GM21526 (cell line): Measurements from ENCODE around the gene SIPA1L2.
"Not testable (repeated sequence)": the region's sequence is repeated elsewhere in the genome, so short reads cannot be mapped to it uniquely, and the experiment has no call there.

ENCODE experiments used
- ATAC-seq: cut with Tn5 transposase; IDR thresholded peaks from one replicate; pipeline ENCODE4 v1.9.1; 2021; ENCODE audit warnings: moderate library complexity; ENCODE audit not compliant: unreplicated experiment, low FRiP score

SIPA1L2 gene

DNA sequence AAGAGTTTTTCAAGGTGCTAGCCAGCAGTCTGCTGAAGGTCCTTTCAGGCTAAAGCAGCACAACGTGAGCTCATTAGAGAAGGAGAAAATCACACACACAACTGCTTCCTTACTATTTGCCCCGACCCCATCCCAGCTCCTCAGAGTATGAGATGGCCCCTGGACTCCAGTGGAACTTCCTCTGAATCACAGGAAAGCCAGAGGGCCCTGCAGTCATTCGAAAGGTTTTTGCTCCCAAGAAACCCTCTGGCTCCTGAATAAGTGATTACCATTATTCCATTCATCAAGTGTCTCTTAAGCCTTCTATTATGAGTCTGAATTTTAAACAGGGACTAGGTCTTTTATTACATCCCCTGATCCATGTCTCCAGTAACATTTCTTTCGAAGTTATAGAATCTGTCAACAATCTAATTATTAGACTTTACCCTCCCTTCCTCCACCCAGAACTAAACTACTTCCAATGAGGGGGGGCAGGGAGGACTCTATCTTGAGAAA is 14.6 kb downstream of the SIPA1L2 start:
- no peak for ATAC-seq

DNA sequence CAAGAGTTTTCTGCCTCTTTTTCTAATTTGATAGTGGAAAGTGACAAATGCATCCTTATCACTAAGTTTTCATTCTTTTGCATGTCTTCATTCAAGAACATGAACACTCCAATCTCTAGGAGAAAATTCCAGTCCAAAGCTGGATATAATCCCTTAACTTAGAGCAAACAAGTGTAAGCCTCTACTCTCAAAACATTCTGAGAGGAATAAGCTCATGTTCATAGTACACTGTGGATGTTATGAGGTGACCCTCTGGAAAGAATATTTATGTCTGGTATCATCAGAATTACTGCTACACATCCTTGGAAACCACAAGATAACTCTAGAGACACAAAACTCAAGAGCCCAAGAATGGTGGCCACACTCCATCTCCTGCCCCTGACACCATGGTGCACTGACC is 15.1 kb downstream of the SIPA1L2 start:
- no peak for ATAC-seq

DNA sequence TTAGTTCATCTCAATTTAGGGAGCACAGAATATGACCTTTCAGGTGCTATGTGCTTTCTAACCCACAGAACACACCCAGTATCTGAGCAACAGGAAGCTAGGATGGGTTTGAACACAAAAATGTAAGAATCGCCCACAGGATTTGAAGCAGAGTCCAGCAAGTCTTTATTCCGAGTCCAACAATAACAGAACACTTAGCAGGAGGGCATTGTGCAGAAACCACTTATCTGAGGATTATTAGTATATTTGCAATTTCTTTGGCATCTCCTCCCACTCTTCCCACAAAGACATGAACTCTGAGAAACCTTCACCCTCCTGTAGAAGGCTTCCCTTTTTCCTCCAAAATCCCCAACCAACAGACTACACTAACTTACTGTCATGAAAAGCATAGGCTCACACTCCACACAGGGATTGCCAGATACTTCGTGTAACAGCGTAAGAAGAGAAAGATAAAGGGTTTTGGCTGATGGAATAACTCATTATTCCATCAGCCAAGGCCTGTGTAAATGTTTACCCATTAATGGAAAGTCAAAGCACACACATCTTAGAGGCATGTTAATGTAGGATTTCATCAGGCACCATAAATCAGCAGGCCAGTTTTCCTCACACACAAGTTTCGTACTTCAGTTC is 16.1 kb downstream of the SIPA1L2 start:
- no peak for ATAC-seq

DNA sequence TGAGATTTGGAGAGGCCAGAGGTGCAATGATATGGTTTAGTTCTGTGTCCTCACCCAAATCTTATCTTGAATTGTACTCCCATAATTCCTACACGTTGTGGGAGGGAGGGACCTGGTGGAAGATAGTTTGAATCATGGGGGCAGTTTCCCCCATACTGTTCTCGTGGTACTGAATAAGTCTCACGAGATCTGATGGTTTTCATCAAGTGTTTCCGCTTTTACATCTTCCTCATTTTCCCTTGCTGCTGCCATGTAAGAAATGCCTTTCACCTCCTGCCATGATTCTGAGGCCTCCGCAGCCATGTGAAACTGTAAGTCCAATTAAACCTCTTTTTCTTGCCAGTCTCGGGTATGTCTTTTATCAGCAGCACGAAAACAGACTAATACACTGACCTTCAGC is 17.1 kb downstream of the SIPA1L2 start:
- not testable (repeated sequence) for ATAC-seq

DNA sequence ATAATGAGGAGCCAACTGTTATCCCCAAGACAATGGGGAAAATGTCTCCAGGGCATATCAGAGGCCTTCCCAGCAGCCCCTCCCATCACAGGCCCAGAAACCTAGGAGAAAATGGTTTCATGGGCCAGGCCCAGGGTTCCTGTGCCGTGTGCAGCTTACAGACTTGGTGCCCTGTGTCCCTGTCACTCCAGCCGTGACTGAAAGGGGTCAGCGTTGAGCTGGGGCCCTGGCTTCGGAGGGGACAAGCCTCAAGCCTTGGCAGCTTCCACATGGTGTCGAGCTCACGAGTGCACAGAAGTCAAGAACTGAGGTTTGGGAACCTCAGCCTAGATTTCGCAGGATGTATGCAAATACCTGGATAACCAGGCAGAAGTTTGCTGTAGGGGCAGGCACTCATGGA is 18.1 kb downstream of the SIPA1L2 start:
- no peak for ATAC-seq

DNA sequence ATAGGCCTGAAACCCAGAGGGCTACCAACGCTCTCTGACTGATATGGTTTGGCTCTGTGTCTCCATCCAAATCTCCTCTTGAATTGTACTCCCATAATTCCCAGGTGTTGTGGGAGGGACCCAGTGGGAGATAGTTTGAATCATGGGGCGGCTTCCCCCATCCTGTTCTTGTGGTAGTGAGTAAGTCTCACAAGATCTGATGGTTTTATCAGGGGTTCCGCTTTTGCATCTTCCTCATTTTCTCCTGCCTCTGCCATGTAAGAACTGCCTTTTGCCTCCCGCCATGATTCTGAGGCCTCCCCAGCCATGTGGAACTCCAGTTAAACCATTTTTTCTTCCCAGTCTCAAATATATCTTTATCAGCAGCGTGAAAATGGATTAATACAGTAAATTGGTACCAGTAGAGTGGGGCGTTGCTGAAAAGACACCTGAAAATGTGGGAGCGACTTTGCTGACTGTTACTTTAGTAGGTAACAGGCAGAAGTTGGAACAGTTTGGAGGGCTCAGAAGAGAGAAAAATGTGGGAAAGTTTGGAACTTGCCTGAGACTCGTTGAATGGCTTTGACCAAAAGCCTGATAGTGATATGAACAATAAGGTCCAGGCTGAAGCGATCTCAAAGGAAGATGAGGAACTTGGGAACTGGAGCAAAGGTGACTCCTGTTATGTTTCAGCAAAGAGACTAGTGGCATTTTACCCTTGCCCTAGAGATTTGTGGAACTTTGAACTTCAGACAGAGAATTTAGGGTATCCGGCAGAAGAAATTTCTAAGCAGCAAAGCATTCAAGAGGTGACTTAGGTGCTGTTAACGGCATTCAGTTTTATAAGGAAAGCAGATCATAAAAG is 18.8 kb downstream of the SIPA1L2 start:
- not testable (repeated sequence) for ATAC-seq

DNA sequence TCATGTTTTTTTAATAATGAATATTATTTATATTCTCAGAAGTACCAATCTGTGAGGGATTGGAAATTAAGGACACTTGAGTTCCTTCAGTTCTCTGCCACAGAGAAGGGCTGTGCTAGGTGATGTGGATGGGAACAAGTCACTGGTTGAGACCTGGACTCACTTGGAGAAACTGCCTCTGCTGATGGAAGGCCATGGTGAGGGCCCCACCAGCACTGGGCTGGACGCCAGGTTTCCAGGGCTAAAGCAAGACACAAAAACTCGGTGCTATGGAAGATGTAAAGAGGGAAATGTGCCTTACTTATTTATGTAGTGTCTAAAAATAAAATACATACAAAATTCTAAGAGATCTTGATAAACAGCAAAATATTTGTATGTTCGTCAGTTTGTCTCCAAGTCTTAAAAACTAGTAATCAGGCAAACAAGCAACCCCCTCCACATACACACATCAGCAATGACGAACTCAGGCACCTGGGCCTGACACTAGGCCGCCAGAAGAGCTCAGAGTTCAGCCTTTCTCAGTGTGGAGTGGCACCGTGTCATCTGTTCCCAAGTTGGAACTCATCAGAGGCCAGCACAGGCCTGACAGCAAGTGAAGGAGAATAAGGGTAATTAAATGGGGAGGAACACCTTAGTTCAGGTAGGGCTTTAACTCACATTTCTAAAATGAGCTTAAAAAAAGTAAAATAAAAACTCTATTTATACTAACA is 19.6 kb downstream of the SIPA1L2 start:
- no peak for ATAC-seq

DNA sequence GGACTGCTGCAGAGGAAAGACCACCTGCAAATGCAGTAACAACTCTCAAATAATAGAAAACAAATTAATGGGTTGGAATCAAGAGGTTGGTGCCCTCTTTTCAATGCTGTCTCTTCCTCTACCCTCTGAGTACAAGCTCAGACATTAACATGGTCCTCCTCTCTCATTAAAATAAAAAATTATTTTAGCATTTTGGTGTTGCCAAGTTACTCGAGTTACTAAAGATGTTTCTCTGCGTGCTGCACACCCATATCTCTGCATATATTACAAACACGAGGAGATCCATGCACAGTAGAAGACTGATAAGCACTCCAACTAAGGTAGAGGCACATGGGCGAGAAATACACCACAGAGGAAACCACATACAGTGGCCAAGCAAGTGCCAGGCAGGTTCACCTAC is 21.5 kb downstream of the SIPA1L2 start:
- ATAC-seq, result no peak

DNA sequence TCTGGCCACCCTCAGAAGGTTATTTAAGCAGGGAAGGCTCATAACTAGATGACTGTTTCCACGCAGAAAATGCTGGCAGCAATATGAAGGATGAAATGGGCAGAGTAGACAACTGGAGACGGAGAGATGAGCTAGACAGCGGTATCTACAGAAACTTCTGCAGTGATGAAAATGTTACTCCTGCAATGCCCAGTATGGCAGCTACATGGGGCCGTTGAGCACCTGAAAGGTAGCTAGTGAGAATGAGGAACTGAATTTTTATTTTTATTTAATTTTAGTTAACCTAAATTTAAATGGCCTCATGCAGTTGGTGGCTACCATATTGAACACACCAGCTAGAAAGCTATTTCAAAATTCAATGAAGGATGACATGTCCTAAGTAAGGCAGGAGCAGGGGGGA is 27.3 kb downstream of the SIPA1L2 start:
- no peak for ATAC-seq

DNA sequence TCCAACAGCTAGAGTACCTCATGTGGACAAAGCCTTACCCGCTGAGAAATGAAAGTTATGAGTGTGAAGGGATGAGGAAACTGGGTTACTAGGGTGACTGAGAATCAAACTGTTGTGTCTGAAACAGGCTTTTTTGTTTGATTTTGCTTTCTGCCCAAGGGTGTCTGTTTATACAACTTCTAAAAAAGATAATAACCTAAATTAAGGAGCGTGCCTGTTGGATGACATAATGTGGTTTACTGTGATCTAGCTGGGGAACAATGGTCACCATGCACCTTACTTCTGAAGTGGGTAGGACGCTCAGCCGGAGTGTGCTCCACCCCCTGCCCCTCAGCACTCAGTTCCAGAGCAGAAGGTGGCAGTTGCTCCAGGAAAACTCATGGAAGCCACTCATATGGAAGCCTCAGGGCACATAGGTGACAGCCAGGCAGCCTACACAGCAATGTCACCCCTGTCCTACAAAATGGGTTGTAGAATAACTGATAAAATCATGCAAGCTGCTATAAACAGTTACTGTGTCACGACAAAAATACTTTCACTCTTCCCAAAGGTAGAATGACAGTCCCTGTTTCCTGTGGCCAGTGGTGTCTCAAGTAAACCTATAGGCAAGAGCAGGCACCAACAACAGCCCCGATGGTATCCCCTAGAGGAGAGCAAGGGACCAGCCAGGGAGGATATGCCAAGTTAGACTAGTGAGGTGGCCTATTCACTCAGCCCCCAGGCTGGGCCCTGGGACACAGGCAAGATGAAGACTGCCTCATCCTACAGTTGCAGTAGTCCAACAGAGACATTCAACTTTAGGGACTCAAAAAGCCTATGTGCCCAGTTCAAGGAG is 29.3 kb downstream of the SIPA1L2 start:
- ATAC-seq, result peak; percentile 43

DNA sequence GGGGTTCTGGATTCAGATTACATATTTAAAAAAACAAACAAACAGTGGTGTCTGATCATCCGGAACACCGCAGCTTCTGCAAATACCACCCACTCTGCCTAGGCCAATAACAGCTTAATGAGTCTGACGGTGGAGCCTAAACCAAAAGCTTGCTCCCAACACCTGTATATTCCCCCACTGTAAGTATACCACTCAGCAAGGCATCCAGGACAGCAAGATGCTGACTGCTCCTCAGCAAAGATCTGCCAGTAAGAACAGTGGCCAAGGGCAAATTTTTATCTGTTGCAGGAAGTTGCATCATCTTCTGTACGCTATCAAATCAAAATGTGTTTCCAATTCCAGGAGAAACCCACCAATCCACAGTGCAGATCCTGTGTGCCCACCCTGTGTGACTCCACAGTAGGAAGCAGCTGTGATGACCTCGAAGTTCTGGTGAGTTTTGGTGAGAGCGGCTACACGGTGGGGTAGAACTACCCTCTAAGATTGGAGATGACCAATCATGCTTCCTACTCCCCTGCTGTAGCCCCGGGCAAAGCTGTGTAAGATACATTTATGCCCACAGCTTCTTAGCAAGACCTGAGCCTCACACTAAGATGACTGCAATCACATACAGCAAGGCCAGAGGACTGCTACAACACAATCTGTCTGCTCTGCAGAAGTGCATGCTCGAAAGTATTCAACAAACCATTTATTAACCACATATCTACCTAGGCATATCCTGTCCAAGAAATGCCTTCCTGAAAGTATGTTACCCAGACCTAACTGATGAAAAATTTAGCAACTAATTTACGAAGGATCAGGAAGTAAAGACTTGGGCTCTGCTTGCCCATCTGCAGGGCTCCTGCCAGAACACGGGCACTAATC is 30.5 kb downstream of the SIPA1L2 start:
- no peak for ATAC-seq

DNA sequence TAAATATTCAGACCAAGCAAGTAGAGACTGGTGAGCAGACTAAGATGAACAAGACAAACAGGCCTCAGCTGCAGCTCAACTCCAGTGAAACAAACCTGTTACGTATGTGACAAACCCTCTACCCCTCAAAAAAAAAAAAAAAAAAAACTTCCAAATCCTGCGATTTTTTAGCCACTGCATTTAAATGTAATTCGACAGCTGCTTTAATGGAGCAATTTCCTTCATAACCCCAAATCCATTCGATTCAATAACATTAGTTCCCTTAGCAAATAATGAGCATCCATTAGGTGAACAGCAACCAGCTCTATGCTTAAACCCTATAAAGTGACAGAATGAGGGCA is 31.1 kb downstream of the SIPA1L2 start:
- ATAC-seq, result no peak

DNA sequence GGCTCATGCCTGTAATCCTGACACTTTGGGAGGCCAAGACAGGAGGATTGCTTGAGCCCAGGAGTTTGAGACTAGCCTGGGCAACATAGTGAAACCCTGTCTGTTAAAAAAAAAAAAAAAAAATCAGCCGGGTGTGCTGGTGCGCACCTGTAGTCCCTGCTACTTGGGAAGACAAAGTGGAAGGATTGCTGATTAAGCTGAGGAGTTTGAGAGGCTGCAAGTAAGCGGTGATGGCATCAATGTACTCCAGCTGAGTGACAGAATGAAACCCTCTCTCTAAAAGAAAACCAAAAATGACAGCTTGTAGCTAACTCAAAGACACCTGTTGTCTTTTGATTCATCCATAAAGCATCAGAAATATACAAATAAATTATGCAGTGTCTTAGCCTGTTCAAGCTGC is 31.8 kb downstream of the SIPA1L2 start:
- no peak for ATAC-seq

DNA sequence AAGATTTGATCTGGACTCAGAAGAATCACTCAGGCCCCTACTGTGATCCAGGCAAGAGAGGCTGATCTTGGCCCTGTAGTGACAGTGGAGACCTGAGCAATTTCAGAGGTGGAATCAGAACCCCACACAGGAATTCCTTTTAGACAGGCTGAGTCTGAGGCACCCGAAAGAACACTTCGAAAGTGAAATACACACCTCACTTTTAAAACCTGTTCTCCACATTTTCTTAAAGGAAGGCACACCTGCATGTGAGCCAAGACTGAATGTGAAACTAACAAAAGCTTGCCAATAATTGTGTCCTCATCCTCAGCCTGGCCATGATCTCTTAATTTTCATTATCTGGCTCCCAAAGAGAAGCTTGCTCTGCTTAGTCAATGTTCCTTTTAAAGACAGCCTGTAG is 32.2 kb downstream of the SIPA1L2 start:
- peak; percentile 58 for ATAC-seq

DNA sequence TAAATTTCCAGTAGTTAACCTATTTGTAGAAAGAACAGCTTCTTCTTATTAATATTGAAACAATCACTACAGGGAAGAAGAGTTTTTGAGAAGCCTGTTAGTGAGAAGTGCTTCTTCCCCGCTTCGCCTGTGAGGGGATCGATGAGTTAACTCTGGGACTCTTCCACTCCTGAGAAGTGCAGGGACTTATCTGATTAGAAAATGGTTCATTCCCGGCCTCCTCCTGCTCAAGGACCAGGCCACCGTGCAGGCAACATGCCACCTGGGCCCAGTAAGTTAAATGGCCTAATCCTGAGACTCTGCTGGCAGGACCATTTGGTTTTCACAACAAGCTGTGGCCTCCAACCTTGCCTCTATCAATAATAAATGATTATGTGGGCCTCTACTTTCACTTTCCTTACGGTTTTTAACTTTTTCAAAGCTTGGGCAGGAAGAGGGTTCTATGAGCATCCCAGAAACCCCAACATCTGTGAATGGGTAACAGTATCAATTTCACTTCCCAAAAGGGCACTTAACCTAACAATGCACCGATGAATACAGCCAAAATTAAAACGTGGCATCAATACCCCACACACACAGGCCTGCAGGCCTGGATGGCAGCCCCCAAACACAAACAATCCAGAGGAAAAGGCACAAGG is 33.1 kb downstream of the SIPA1L2 start:
- peak; percentile 43 for ATAC-seq

DNA sequence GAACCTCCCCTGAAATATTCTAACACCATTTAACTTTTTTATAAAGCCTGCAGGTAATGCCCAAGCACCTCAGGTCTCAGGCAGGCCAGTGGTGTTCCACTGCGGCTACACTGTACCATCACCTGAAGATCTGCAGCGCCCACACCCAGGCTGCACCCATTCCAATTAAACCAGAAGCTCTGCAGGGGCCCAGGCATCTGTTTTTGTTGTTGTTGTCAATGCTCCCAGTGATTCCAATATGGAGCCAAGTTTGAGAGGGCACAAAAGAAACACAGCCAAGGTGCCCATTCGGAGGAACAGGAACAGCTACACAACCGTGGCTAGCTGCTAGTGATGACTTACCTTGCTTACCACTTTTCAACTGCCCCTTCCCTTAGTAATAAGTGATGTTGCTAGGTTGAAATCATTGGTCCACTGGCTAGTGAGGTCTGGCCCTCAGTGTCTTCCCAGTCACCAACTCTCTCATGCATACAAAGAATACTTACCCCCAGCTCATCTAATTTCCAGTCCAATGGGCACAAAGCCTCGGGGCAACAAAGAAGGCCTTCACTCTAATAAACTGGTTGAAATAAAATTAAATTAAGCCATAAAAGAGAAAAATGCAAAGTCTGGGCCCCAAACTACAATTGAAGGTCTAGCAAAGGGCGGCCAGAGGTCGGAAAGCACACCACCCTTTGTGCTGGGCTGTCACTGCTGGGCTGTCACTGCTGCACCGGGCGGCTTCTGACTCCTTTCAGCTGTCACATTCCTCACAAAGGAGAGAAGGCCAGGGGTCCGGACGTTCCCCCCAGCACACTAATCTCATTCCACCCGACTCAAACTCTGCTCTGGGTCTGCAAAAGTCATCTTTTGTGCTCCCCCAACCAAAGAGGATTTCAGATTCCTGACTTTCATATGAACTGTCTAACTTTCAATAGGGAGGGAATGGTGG is 34.9 kb downstream of the SIPA1L2 start:
- no peak for ATAC-seq

DNA sequence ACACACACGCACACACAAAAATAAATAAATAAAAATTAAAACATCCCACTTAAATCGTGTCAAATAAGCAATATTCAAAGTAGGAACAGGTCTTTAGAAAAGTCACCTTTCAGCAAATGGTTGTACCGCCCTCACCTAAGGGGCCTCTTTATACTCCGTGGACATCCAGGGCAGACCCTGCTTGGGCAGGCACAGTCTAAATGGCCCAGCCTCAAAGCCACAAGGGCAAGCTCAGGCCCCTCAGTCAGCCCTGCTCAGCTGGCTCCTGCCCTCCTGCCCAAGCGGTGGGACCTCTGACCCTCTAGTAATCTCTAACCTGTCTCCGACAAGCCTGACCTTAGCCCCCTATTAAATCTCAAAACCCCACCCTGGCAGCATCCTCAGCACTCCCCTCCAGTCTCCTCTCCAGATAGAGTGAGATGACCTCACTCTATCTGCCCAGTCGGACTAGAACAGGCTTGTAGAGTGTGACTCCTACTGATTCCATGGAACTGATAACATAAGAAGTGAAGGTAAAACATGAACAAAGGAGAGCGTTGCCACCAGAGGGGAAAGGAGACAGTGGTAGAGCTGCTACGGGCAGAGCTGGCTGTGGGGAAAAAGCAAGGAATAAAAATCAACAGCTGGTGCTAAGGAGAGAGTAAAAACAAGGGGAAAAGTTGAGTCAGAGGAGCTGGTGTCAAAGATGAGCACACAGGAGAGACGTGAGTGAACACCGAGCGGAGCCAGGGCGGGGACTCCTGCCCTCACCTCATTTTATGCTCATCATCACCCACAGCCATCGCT is 36.0 kb downstream of the SIPA1L2 start:
- ATAC-seq, result no peak
